SK-N-MC (cell line): ENCODE results near the gene FAM234B.
A peak's percentile ranks its signal among the peaks of the same experiment; 100 is the strongest.
"Not testable (repeated sequence)": the region's sequence is repeated elsewhere in the genome, so short reads cannot be mapped to it uniquely, and the experiment has no call there.

Experiments
- DNase-seq: peaks from one replicate; pipeline ENCODE4 v3.0.0-alpha.2; 2011; ENCODE audit warnings: low read depth, low spot score
- H3K27ac ChIP-seq: fragments of 200-600 bp; sonication (generic); 2 replicates; pipeline ENCODE4 v1.5.1; 2016; ENCODE audit warnings: mixed run types
- H3K36me3 ChIP-seq: fragments of 200-600 bp; sonication (generic); 2 replicates; pipeline ENCODE4 v1.6.1; 2017; ENCODE audit warnings: antibody characterized with exemption, low read length, mixed read lengths; ENCODE audit not compliant: insufficient read depth
- H3K4me3 ChIP-seq: fragments of 200-600 bp; sonication (generic); 2 replicates; pipeline ENCODE4 v1.5.1; 2016
- H3K9ac ChIP-seq: fragments of 200-600 bp; sonication (generic); 2 replicates; pipeline ENCODE4 v1.8.0; 2017; ENCODE audit warnings: mixed run types, mixed read lengths; ENCODE audit not compliant: insufficient read length
- H3K9me3 ChIP-seq: fragments of 200-600 bp; sonication (generic); 2 replicates; pipeline ENCODE4 v1.6.1; 2017; ENCODE audit warnings: low read depth, mild to moderate bottlenecking, antibody characterized with exemption, low read length, moderate library complexity, mixed read lengths
- EZH2 ChIP-seq: fragments of 200-600 bp; sonication (generic); IDR thresholded peaks from one replicate; pipeline ENCODE4 v1.6.1; 2017; ENCODE audit warnings: antibody characterized with exemption
- FOXP2 ChIP-seq: optimal IDR thresholded peaks from 2 replicates; pipeline ENCODE3; 2011; ENCODE audit warnings: mild to moderate bottlenecking, moderate library complexity; ENCODE audit not compliant: insufficient read depth; ENCODE audit errors: extremely low read length, control extremely low read depth
- POLR2AphosphoS5 ChIP-seq: IDR thresholded peaks from 2 replicates; pipeline ENCODE4 v1.6.1; 2012; ENCODE audit warnings: mild to moderate bottlenecking, low read depth, low read length, borderline replicate concordance

Gene FAM234B

DNA sequence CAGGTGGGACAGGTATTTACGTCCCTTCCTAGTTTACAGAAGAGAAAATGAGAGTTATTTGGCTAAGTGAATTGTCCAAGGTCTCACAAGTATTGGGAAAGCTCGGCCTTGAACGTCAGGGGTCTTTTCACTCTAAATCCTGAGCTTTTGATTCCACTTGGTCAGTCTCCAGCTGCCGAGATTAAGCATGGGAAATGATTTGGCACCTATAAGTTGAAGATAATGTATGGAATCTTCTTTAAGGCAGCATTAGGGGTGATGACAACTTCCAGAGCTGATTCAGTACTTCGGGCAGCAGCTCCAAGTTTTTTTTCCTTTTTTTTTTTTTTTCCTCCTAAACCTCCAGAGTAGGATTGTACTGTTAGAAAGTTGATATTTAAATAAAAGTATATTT, 722 bp downstream of the FAM234B start:
- Histone ChIP-seq H3K27ac (no peak overlapping the region), H3K9ac (peak overlapping the region; percentile 66)

GRCh38 chr12:13045816-13046215, 1.6 kb downstream of the FAM234B start:
- no peak overlapping the region for H3K27ac ChIP-seq
- H3K9me3 ChIP-seq: no peaks in the 10 kb centered on the region
- DNase-seq: no peak
- no peak overlapping the region for H3K4me3 ChIP-seq
- H3K36me3 ChIP-seq: no peaks in the 10 kb centered on the region
- no peak for TF ChIP-seq POLR2AphosphoS5
- H3K9ac ChIP-seq: no peak overlapping the region

More for the DNA sequence above, 722 bp downstream of the FAM234B start:
- no peak for TF ChIP-seq EZH2
- TF ChIP-seq POLR2AphosphoS5: no peak
- TF ChIP-seq FOXP2: no peak
- Histone ChIP-seq H3K36me3 (no peaks in the 10 kb centered on the region), H3K4me3 (peak overlapping the region; percentile 97), H3K9me3 (no peaks in the 10 kb centered on the region)
- DNase-seq: no peak

GRCh38 chr12:13046964-13047363, 2.8 kb downstream of the FAM234B start:
- Histone ChIP-seq H3K36me3 (no peaks in the 10 kb centered on the region), H3K9ac (no peak overlapping the region), H3K4me3 (no peak overlapping the region), H3K27ac (no peak overlapping the region), H3K9me3 (no peaks in the 10 kb centered on the region)
- TF ChIP-seq POLR2AphosphoS5 (no peak), FOXP2 (no peak), EZH2 (no peak)
- DNase-seq: no peak

DNA sequence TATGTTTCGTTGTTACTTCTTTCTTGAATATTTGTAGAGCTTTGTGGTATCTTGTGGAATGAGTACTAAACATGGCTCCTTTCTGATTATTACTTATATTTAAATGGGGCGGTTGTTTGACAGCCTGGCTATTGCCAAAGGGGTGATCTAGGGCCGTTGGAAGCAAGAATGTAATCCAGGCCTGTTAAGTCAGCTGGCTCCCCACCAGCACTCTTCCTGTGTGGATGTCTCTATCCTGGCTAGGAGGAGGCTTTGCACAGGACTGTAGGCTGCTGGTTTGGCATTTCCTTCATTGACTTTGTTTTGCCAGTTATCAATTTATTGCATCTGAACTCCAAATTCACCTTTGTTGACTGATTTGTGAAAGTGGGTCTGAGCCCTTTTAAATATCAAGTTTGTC, 5.6 kb downstream of the FAM234B start:
- no peak overlapping the region for H3K4me3 ChIP-seq
- no peak for TF ChIP-seq FOXP2
- TF ChIP-seq POLR2AphosphoS5: no peak
- TF ChIP-seq EZH2: no peak
- no peaks in the 10 kb centered on the region; the same call in 1 of the 2 replicates for H3K9me3 ChIP-seq
- no peak for DNase-seq
- H3K27ac ChIP-seq: no peak overlapping the region
- no peak overlapping the region for H3K9ac ChIP-seq
- H3K36me3 ChIP-seq: no peaks in the 10 kb centered on the region

DNA sequence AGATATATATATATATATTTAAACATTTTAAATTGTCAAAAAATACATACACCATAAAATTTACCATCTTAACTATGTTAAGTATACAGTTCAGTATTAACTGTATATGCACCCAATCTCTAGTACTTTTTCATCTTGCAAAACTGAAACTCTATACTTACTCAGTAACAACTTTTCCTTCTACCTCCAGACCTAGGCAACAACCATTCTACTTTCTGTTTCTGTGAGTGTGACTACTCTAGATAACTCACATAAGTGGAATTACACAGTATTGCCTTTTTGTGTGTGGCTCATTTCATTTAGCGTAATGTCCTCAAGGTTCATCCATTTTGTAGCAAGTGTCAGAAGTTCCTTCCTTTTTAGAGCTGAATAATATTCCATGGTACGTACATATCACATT, 8.2 kb downstream of the FAM234B start:
- TF ChIP-seq FOXP2 (no peak), EZH2 (no peak), POLR2AphosphoS5 (no peak)
- H3K4me3 ChIP-seq: no peak overlapping the region
- no peaks in the 10 kb centered on the region; the same call in 1 of the 2 replicates for H3K9me3 ChIP-seq
- H3K27ac ChIP-seq: no peak overlapping the region
- DNase-seq: no peak
- H3K9ac ChIP-seq: no peak overlapping the region
- H3K36me3 ChIP-seq: no peaks in the 10 kb centered on the region

DNA sequence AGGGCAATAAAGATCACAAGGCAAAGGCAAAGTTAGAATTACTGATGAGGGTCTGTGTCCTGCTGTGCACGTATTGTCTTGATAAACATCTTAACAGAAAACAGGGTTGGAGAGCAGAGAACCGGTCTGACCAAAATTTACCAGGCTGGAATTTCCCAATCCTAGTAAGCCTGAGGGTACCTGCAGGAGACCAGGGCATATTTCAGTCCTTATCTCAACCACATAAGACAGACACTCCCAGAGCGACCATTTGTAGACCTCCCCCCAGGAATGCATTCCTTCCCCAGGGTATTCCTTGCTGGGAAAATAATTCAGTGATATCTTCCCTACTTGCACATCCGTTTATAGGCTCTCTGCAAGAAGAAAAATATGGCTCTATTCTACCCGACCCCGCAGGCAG, 9.4 kb downstream of the FAM234B start:
- H3K27ac ChIP-seq, H3K4me3 ChIP-seq, H3K36me3 ChIP-seq, H3K9ac ChIP-seq, H3K9me3 ChIP-seq, DNase-seq: not testable (repeated sequence)

- Histone ChIP-seq H3K4me3 (no peak overlapping the region), H3K9ac (no peak overlapping the region), H3K36me3 (peaks cover 16% of the 10 kb centered on the region), H3K27ac (no peak overlapping the region), H3K9me3 (no peaks in the 10 kb centered on the region)
- DNase-seq: no peak
- TF ChIP-seq FOXP2: no peak
- no peak for TF ChIP-seq EZH2
- no peak for TF ChIP-seq POLR2AphosphoS5
These were observed 16.4 kb downstream of the FAM234B start for GRCh38 chr12:13060581-13060980.

GRCh38 chr12:13061377-13061776, 17.2 kb downstream of the FAM234B start:
- no peak for DNase-seq
- H3K9me3 ChIP-seq: no peaks in the 10 kb centered on the region
- H3K36me3 ChIP-seq: peaks cover 16% of the 10 kb centered on the region
- no peak overlapping the region for H3K27ac ChIP-seq
- TF ChIP-seq POLR2AphosphoS5 (no peak), FOXP2 (no peak), EZH2 (no peak)
- no peak overlapping the region for H3K4me3 ChIP-seq
- H3K9ac ChIP-seq: no peak overlapping the region

DNA sequence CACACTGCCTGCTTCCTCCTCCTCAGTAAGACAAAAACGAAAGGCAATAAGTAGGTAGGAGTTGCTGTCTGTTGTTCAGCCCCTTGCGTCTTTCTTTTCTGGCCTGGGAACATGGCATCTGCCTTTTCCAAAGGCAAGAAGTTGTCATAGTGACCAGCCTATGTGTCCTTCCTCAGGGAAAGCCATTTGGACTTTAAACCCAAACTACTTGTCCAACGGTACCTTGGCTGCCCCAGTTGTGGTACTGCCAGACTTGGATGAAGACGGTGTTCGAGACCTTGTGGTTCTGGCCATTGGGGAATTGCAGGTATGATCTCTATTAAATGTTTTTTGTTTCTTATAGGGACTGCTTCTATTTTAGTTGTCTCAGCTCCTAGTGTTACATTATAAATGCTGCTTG, 18.5 kb downstream of the FAM234B start:
- TF ChIP-seq FOXP2 (no peak), EZH2 (no peak), POLR2AphosphoS5 (no peak)
- DNase-seq: no peak
- H3K9ac ChIP-seq: no peak overlapping the region
- peaks cover 16% of the 10 kb centered on the region for H3K36me3 ChIP-seq
- no peak overlapping the region for H3K4me3 ChIP-seq
- no peak overlapping the region for H3K27ac ChIP-seq
- no peaks in the 10 kb centered on the region for H3K9me3 ChIP-seq
